ENCODE results near the gene HCN3. TPM values are rescaled to one million over a fixed set of nuclear protein-coding genes. Genes with fewer than 3 reads are reported as not detected.

Gene HCN3
- total and polyA plus RNA-seq, 2 of the 13 experiments (the other 11 are each of a cell fraction or from before 2014, with no cell fraction given), result 2.4 to 10.2 TPM

DNA sequence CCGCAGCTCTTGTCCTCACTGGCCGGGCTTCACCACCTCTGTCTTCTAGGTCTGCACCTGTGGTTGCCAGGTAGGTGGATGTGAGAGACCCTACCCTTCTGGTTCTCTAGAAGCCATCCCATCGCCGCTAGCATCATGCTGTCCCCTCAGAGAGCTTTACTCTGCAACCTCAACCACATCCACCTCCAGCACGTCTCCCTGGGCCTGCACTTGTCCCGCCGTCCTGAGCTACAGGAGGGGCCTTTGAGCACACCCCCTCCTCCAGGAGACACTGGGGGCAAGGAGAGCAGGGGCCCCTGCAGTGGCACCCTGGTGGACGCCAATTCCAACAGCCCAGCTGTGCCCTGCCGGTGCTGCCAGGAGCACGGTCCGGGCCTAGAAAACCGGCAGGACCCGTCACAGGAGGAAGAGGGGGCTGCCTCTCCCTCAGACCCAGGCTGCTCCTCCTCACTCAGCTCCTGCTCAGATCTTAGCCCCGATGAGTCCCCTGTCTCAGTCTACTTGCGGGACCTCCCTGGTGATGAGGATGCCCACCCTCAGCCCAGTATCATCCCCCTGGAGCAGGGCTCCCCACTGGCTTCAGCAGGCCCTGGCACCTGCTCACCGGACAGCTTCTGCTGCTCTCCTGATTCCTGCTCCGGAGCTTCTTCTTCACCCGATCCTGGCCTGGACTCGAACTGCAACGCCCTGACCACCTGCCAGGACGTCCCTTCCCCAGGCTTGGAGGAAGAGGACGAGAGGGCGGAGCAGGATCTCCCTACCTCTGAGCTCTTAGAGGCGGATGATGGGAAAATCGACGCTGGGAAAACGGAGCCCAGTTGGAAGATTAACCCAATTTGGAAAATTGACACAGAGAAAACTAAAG, 44.6 kb downstream of the HCN3 start (continued):
- TF ChIP-seq, protein P1, sequence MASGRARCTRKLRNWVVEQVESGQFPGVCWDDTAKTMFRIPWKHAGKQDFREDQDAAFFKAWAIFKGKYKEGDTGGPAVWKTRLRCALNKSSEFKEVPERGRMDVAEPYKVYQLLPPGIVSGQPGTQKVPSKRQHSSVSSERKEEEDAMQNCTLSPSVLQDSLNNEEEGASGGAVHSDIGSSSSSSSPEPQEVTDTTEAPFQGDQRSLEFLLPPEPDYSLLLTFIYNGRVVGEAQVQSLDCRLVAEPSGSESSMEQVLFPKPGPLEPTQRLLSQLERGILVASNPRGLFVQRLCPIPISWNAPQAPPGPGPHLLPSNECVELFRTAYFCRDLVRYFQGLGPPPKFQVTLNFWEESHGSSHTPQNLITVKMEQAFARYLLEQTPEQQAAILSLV (CRISPR knock-in tag; IDR thresholded peaks at IDR 0.05; ENCODE audit: borderline replicate concordance), result 0 out of 2 replicates have a peak, but pooled peaks have one; percentile 46
- TF ChIP-seq, protein P2, sequence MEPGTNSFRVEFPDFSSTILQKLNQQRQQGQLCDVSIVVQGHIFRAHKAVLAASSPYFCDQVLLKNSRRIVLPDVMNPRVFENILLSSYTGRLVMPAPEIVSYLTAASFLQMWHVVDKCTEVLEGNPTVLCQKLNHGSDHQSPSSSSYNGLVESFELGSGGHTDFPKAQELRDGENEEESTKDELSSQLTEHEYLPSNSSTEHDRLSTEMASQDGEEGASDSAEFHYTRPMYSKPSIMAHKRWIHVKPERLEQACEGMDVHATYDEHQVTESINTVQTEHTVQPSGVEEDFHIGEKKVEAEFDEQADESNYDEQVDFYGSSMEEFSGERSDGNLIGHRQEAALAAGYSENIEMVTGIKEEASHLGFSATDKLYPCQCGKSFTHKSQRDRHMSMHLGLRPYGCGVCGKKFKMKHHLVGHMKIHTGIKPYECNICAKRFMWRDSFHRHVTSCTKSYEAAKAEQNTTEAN (CRISPR knock-in tag; conservative IDR thresholded peaks at IDR 0.05), result no peak
- TF ChIP-seq, protein P3, sequence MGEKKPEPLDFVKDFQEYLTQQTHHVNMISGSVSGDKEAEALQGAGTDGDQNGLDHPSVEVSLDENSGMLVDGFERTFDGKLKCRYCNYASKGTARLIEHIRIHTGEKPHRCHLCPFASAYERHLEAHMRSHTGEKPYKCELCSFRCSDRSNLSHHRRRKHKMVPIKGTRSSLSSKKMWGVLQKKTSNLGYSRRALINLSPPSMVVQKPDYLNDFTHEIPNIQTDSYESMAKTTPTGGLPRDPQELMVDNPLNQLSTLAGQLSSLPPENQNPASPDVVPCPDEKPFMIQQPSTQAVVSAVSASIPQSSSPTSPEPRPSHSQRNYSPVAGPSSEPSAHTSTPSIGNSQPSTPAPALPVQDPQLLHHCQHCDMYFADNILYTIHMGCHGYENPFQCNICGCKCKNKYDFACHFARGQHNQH (CRISPR knock-in tag; IDR thresholded peaks at IDR 0.05), result no peak
- TF ChIP-seq, protein P4, sequence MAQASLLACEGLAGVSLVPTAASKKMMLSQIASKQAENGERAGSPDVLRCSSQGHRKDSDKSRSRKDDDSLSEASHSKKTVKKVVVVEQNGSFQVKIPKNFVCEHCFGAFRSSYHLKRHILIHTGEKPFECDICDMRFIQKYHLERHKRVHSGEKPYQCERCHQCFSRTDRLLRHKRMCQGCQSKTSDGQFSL (CRISPR knock-in tag; IDR thresholded peaks at IDR 0.05), result no peak
- TF ChIP-seq ZNF274 (CRISPR knock-in tag; IDR thresholded peaks at IDR 0.05) (no peak), ZSCAN21 (CRISPR knock-in tag; IDR thresholded peaks at IDR 0.05; ENCODE audit: borderline replicate concordance) (no peak), RBM22 (optimal IDR thresholded peaks at IDR 0.05; ENCODE audit: low read length) (no peak), ZNF383 (CRISPR knock-in tag; IDR thresholded peaks at IDR 0.05; ENCODE audit: borderline replicate concordance) (no peak), DNMT1 (CRISPR knock-in tag; IDR thresholded peaks at IDR 0.05) (no peak), ZNF614 (CRISPR knock-in tag; IDR thresholded peaks at IDR 0.05; ENCODE audit: borderline replicate concordance) (no peak), EEA1 (CRISPR knock-in tag; IDR thresholded peaks at IDR 0.05; ENCODE audit: borderline replicate concordance) (0 out of 2 replicates have a peak, but pooled peaks have one; percentile 37)
- TF ChIP-seq, protein P5, sequence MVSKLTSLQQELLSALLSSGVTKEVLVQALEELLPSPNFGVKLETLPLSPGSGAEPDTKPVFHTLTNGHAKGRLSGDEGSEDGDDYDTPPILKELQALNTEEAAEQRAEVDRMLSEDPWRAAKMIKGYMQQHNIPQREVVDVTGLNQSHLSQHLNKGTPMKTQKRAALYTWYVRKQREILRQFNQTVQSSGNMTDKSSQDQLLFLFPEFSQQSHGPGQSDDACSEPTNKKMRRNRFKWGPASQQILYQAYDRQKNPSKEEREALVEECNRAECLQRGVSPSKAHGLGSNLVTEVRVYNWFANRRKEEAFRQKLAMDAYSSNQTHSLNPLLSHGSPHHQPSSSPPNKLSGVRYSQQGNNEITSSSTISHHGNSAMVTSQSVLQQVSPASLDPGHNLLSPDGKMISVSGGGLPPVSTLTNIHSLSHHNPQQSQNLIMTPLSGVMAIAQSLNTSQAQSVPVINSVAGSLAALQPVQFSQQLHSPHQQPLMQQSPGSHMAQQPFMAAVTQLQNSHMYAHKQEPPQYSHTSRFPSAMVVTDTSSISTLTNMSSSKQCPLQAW (CRISPR knock-in tag; IDR thresholded peaks at IDR 0.05), result no peak
- TF ChIP-seq, protein P6, sequence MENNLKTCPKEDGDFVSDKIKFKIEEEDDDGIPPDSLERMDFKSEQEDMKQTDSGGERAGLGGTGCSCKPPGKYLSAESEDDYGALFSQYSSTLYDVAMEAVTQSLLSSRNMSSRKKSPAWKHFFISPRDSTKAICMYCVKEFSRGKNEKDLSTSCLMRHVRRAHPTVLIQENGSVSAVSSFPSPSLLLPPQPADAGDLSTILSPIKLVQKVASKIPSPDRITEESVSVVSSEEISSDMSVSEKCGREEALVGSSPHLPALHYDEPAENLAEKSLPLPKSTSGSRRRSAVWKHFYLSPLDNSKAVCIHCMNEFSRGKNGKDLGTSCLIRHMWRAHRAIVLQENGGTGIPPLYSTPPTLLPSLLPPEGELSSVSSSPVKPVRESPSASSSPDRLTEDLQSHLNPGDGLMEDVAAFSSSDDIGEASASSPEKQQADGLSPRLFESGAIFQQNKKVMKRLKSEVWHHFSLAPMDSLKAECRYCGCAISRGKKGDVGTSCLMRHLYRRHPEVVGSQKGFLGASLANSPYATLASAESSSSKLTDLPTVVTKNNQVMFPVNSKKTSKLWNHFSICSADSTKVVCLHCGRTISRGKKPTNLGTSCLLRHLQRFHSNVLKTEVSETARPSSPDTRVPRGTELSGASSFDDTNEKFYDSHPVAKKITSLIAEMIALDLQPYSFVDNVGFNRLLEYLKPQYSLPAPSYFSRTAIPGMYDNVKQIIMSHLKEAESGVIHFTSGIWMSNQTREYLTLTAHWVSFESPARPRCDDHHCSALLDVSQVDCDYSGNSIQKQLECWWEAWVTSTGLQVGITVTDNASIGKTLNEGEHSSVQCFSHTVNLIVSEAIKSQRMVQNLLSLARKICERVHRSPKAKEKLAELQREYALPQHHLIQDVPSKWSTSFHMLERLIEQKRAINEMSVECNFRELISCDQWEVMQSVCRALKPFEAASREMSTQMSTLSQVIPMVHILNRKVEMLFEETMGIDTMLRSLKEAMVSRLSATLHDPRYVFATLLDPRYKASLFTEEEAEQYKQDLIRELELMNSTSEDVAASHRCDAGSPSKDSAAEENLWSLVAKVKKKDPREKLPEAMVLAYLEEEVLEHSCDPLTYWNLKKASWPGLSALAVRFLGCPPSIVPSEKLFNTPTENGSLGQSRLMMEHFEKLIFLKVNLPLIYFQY (CRISPR knock-in tag; IDR thresholded peaks at IDR 0.05; ENCODE audit: borderline replicate concordance), result no peak
- TF ChIP-seq, protein P7, sequence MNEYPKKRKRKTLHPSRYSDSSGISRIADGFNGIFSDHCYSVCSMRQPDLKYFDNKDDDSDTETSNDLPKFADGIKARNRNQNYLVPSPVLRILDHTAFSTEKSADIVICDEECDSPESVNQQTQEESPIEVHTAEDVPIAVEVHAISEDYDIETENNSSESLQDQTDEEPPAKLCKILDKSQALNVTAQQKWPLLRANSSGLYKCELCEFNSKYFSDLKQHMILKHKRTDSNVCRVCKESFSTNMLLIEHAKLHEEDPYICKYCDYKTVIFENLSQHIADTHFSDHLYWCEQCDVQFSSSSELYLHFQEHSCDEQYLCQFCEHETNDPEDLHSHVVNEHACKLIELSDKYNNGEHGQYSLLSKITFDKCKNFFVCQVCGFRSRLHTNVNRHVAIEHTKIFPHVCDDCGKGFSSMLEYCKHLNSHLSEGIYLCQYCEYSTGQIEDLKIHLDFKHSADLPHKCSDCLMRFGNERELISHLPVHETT (CRISPR knock-in tag; conservative IDR thresholded peaks at IDR 0.05), result no peak
